ENCODE results near the gene ENPP5. TPM values are rescaled to one million over a fixed set of nuclear protein-coding genes. Genes with fewer than 3 reads are reported as not detected.
A peak's percentile ranks its signal among the peaks of the same experiment; 100 is the strongest.

The ENPP5 gene
- total RNA-seq = under 1 TPM; 0.16 to 0.43 TPM

- Mint-ChIP-seq H3K36me3 (ENCODE audit: insufficient read depth in 2 of 2) (peaks cover 0 to 1% of the 10 kb centered on the region in 2 donors), H3K27ac (no peak within 1 kb of the TSS), H3K27me3 (ENCODE audit: low read depth) (peaks cover 36% of the 10 kb centered on the region), H3K4me1 (ENCODE audit: low read depth) (peaks cover 22% of the 10 kb centered on the region), H3K4me3 (peak within 1 kb of the TSS; percentile 78 to 87), H3K9me3 (no peaks in the 10 kb centered on the region)
- ATAC-seq (replicated peaks in 1 of 2) = peak; percentile 77 to 90
- peak; percentile 74 to 75 for DNase-seq
Measured at GRCh38 chr6:46170357-46171289, at the start of gene ENPP5. ENPP5 (minus strand) TSS chr6:46170980; CDS start chr6:46168262, 2,718 bp downstream.

GRCh38 chr6:46219661-46220060 lies 48.9 kb upstream of the ENPP5 start:
- Mint-ChIP-seq H3K36me3 (ENCODE audit: insufficient read depth in 2 of 2) (no peaks in the 10 kb centered on the region), H3K27me3 (ENCODE audit: low read depth) (peaks cover 16% of the 10 kb centered on the region), H3K27ac (no peak overlapping the region), H3K4me1 (ENCODE audit: low read depth) (peaks cover 38% of the 10 kb centered on the region), H3K4me3 (no peak overlapping the region), H3K9me3 (no peaks in the 10 kb centered on the region)
- ATAC-seq (replicated peaks in 1 of 2) (no peak), DNase-seq (no peak)

GRCh38 chr6:46218457-46218856 lies 47.7 kb upstream of the ENPP5 start:
- Mint-ChIP-seq H3K9me3 (no peaks in the 10 kb centered on the region), H3K27me3 (ENCODE audit: low read depth) (peaks cover 17% of the 10 kb centered on the region), H3K4me3 (no peak overlapping the region), H3K36me3 (ENCODE audit: insufficient read depth in 2 of 2) (no peaks in the 10 kb centered on the region), H3K4me1 (ENCODE audit: low read depth) (peaks cover 38% of the 10 kb centered on the region), H3K27ac (no peak overlapping the region)
- DNase-seq = no peak
- ATAC-seq (replicated peaks in 1 of 2) = no peak

GRCh38 chr6:46217671-46218131 lies 46.9 kb upstream of the ENPP5 start:
- DNase-seq (peak; percentile 16 to 23), ATAC-seq (replicated peaks in 1 of 2) (peak; percentile 66 to 72)
- Mint-ChIP-seq H3K9me3 (no peaks in the 10 kb centered on the region), H3K27ac (no peak overlapping the region), H3K27me3 (ENCODE audit: low read depth) (peaks cover 15% of the 10 kb centered on the region), H3K4me1 (ENCODE audit: low read depth) (peaks cover 38% of the 10 kb centered on the region), H3K4me3 (no peak overlapping the region), H3K36me3 (ENCODE audit: insufficient read depth in 2 of 2) (no peaks in the 10 kb centered on the region)

- H3K27ac Mint-ChIP-seq = no peak overlapping the region
- H3K9me3 Mint-ChIP-seq = no peaks in the 10 kb centered on the region
- no peaks in the 10 kb centered on the region for H3K36me3 Mint-ChIP-seq (ENCODE audit: insufficient read depth in 2 of 2)
- peaks cover 38% of the 10 kb centered on the region for H3K4me1 Mint-ChIP-seq (ENCODE audit: low read depth)
- H3K27me3 Mint-ChIP-seq (ENCODE audit: low read depth) = peaks cover 9% of the 10 kb centered on the region
- no peak overlapping the region for H3K4me3 Mint-ChIP-seq
- DNase-seq = no peak
- no peak for ATAC-seq (replicated peaks in 1 of 2)
Measured at GRCh38 chr6:46216879-46217278, 46.1 kb upstream of the ENPP5 start.

- Mint-ChIP-seq H3K27me3 (ENCODE audit: low read depth) (peaks cover 9% of the 10 kb centered on the region), H3K36me3 (ENCODE audit: insufficient read depth in 2 of 2) (no peaks in the 10 kb centered on the region), H3K9me3 (no peaks in the 10 kb centered on the region), H3K27ac (no peak overlapping the region), H3K4me1 (ENCODE audit: low read depth) (peaks cover 35% of the 10 kb centered on the region), H3K4me3 (no peak overlapping the region)
- no peak for DNase-seq
- no peak for ATAC-seq (replicated peaks in 1 of 2)
Measured at GRCh38 chr6:46215777-46216176, 45.0 kb upstream of the ENPP5 start.

GRCh38 chr6:46215213-46215612 lies 44.4 kb upstream of the ENPP5 start:
- no peak overlapping the region for H3K27ac Mint-ChIP-seq
- DNase-seq = no peak
- peaks cover 29% of the 10 kb centered on the region for H3K4me1 Mint-ChIP-seq (ENCODE audit: low read depth)
- no peaks in the 10 kb centered on the region for H3K9me3 Mint-ChIP-seq
- ATAC-seq (replicated peaks in 1 of 2) = no peak
- no peak overlapping the region for H3K4me3 Mint-ChIP-seq
- no peaks in the 10 kb centered on the region for H3K36me3 Mint-ChIP-seq (ENCODE audit: insufficient read depth in 2 of 2)
- peaks cover 9% of the 10 kb centered on the region for H3K27me3 Mint-ChIP-seq (ENCODE audit: low read depth)

GRCh38 chr6:46211917-46212316 lies 41.1 kb upstream of the ENPP5 start:
- H3K27me3 Mint-ChIP-seq (ENCODE audit: low read depth) = peaks cover 9% of the 10 kb centered on the region
- no peaks in the 10 kb centered on the region for H3K36me3 Mint-ChIP-seq (ENCODE audit: insufficient read depth in 2 of 2)
- DNase-seq = no peak
- peaks cover 0 to 2% of the 10 kb centered on the region in 2 donors for H3K9me3 Mint-ChIP-seq
- H3K4me3 Mint-ChIP-seq = no peak overlapping the region
- H3K4me1 Mint-ChIP-seq (ENCODE audit: low read depth) = peaks cover 7% of the 10 kb centered on the region
- no peak for ATAC-seq (replicated peaks in 1 of 2)
- no peak overlapping the region for H3K27ac Mint-ChIP-seq

- ATAC-seq (replicated peaks in 1 of 2) (no peak), DNase-seq (no peak)
- Mint-ChIP-seq H3K27ac (no peak overlapping the region), H3K4me1 (ENCODE audit: low read depth) (no peaks in the 10 kb centered on the region), H3K9me3 (peaks cover 0 to 2% of the 10 kb centered on the region in 2 donors), H3K4me3 (no peak overlapping the region), H3K36me3 (ENCODE audit: insufficient read depth in 2 of 2) (no peaks in the 10 kb centered on the region), H3K27me3 (ENCODE audit: low read depth) (peaks cover 7% of the 10 kb centered on the region)
Measured at GRCh38 chr6:46210294-46210693, 39.5 kb upstream of the ENPP5 start.

GRCh38 chr6:46208303-46208702 lies 37.5 kb upstream of the ENPP5 start:
- DNase-seq = no peak
- Mint-ChIP-seq H3K27ac (no peak overlapping the region), H3K36me3 (ENCODE audit: insufficient read depth in 2 of 2) (no peaks in the 10 kb centered on the region), H3K4me3 (peak overlapping the region in 1 of 2 donors; percentile 7), H3K9me3 (peaks cover 0 to 2% of the 10 kb centered on the region in 2 donors), H3K27me3 (ENCODE audit: low read depth) (no peaks in the 10 kb centered on the region), H3K4me1 (ENCODE audit: low read depth) (no peaks in the 10 kb centered on the region)
- peak; percentile 22 to 77 for ATAC-seq (replicated peaks in 1 of 2)

GRCh38 chr6:46207174-46207573 lies 36.4 kb upstream of the ENPP5 start:
- no peak overlapping the region for H3K4me3 Mint-ChIP-seq
- H3K4me1 Mint-ChIP-seq (ENCODE audit: low read depth) = no peaks in the 10 kb centered on the region
- H3K27me3 Mint-ChIP-seq (ENCODE audit: low read depth) = no peaks in the 10 kb centered on the region
- no peak for ATAC-seq (replicated peaks in 1 of 2)
- H3K9me3 Mint-ChIP-seq = peaks cover 0 to 2% of the 10 kb centered on the region in 2 donors
- DNase-seq = no peak
- no peaks in the 10 kb centered on the region for H3K36me3 Mint-ChIP-seq (ENCODE audit: insufficient read depth in 2 of 2)
- H3K27ac Mint-ChIP-seq = no peak overlapping the region

- Mint-ChIP-seq H3K27me3 (ENCODE audit: low read depth) (peaks cover 6% of the 10 kb centered on the region), H3K36me3 (ENCODE audit: insufficient read depth in 2 of 2) (no peaks in the 10 kb centered on the region)
- no peak for DNase-seq
Measured at GRCh38 chr6:46204880-46205650, 34.3 kb upstream of the ENPP5 start.

More at GRCh38 chr6:46204880-46205650, 34.3 kb upstream of the ENPP5 start:
- no peak for ATAC-seq (replicated peaks in 1 of 2)
- no peak overlapping the region for H3K27ac Mint-ChIP-seq
- no peaks in the 10 kb centered on the region for H3K4me1 Mint-ChIP-seq (ENCODE audit: low read depth)
- H3K9me3 Mint-ChIP-seq = peaks cover 0 to 2% of the 10 kb centered on the region in 2 donors
- no peak overlapping the region for H3K4me3 Mint-ChIP-seq
